HepG2 (cell line): Measurements from ENCODE around the gene KDM4B. TPM values are rescaled to one million over a fixed set of nuclear protein-coding genes. Genes with fewer than 3 reads are reported as not detected.

Experiments
- ATAC-seq: fragments of 200-7000 bp; cut with Tn5 transposase; 3 replicates; pipeline ENCODE4 v1.9.1; 2020; ENCODE audit warnings: mild to moderate bottlenecking, moderate library complexity
- BruUV-seq: library from RNA; stranded (reverse); fragments of 400-500 nt; replicated peaks from 2 replicates; lab custom pipeline; 2021; lab: Mats Ljungman, UMichigan
- CTCF ChIA-PET: fragments of 300-600 bp; formaldehyde crosslinking; extraction: SDS; loops from one replicate; lab custom pipeline; 2021; ENCODE audit warnings: low total read pairs, inconsistent platforms, low intra/inter-chr PET ratio; lab: Yijun Ruan, JAX
- POLR2A ChIA-PET: fragments of 350-600 bp; sonication (Branson Sonifier 250); formaldehyde crosslinking; loops from one replicate; lab custom pipeline; 2020; ENCODE audit warnings: antibody characterized with exemption, inconsistent platforms; lab: Yijun Ruan, JAX
- DNase-seq: peaks from one replicate; pipeline ENCODE4 v3.0.0-alpha.2; 2015; ENCODE audit warnings: low spot score
- FAIRE-seq: peaks from 3 replicates; lab custom pipeline; 2011; peaks lifted over from hg19 to GRCh38; lab: Jason Lieb, UNC
- H2AFZ ChIP-seq: one replicate; pipeline ENCODE4 v1.6.1; 2011; ENCODE audit warnings: low read length, inconsistent platforms
- H3K27ac ChIP-seq: fragments of 300-600 bp; 3 replicates; pipeline ENCODE4 v1.8.0; 2011; ENCODE audit warnings: mixed run types, mild to moderate bottlenecking, mixed read lengths, low read length, inconsistent platforms; ENCODE audit not compliant: insufficient read depth; ENCODE audit errors: extremely low read length
- H3K27me3 ChIP-seq, 2 experiments: fragments of 200-600 bp in 1 of 2; 2 replicates in 1 of 2; 3 replicates in 1 of 2; pipeline versions ENCODE4 v1.6.0 to v1.8.0; 2011; ENCODE audit warnings: low read length in 2 of 2, mild to moderate bottlenecking in 2 of 2, moderate library complexity in 2 of 2, inconsistent platforms in 1 of 2; ENCODE audit not compliant: insufficient read depth in 2 of 2, control insufficient read depth in 1 of 2
- H3K36me3 ChIP-seq, 2 experiments: fragments of 200-600 bp in 1 of 2; replicated peaks in 1 of 2; 2 replicates in 1 of 2; 3 replicates in 1 of 2; pipeline versions ENCODE4 v1.5.1 to v1.8.0; 2011; ENCODE audit warnings: low read length in 2 of 2, inconsistent platforms in 1 of 2; ENCODE audit not compliant: insufficient read depth in 2 of 2, control insufficient read depth in 1 of 2
- H3K4me1 ChIP-seq: 2 replicates; pipeline ENCODE4 v1.5.1; 2012; ENCODE audit warnings: low read length, inconsistent platforms; ENCODE audit not compliant: insufficient read depth
- H3K4me2 ChIP-seq: 2 replicates; pipeline ENCODE4 v1.6.0; 2011; ENCODE audit warnings: low read depth, low read length, inconsistent platforms
- H3K4me3 ChIP-seq, 3 experiments: fragments of 200-600 bp in 1 of 3; sonication (generic), shearing (Covaris generic) in 1 of 3; replicated peaks in 1 of 3; 2 replicates each; pipeline ENCODE4 v1.5.1; 2011 to 2016; ENCODE audit warnings: low read length in 3 of 3, inconsistent platforms in 2 of 3, low read depth in 2 of 3, mild to moderate bottlenecking in 2 of 3, control low read depth in 1 of 3, mixed read lengths in 1 of 3; ENCODE audit not compliant: insufficient read depth in 1 of 3
- H3K79me2 ChIP-seq: one replicate; pipeline ENCODE4 v1.6.1; 2011; ENCODE audit warnings: low read length, inconsistent platforms; ENCODE audit not compliant: insufficient read depth
- H3K9ac ChIP-seq: 2 replicates; pipeline ENCODE4 v1.6.0; 2011; ENCODE audit warnings: mild to moderate bottlenecking, low read depth, low read length, inconsistent platforms; ENCODE audit not compliant: insufficient read depth
- H3K9me3 ChIP-seq: 2 replicates; pipeline ENCODE4 v1.5.1; 2012; ENCODE audit warnings: mild to moderate bottlenecking, low read length
- H4K20me1 ChIP-seq: 2 replicates; pipeline ENCODE4 v1.6.0; 2011; ENCODE audit warnings: inconsistent platforms, mild to moderate bottlenecking, low read length, moderate library complexity; ENCODE audit not compliant: insufficient read depth
- GMEB1 ChIP-seq: sonication (generic); formaldehyde crosslinking; IDR thresholded peaks from 2 replicates; pipeline ENCODE4 v1.5.1; 2020; ENCODE audit warnings: missing genetic modification reagents, mild to moderate bottlenecking, borderline replicate concordance
- PLSCR1 ChIP-seq: sonication (generic); formaldehyde crosslinking; IDR thresholded peaks from 2 replicates; pipeline ENCODE4 v1.5.0; 2020; ENCODE audit warnings: missing genetic modification reagents, mild to moderate bottlenecking, borderline replicate concordance
- RELA ChIP-seq: sonication (generic); formaldehyde crosslinking; IDR thresholded peaks from 2 replicates; pipeline ENCODE4 v1.4.0; 2020; ENCODE audit warnings: missing genetic modification reagents
- ZNF572 ChIP-seq: sonication (generic); formaldehyde crosslinking; IDR thresholded peaks from 2 replicates; pipeline ENCODE4 v1.5.1; 2020; ENCODE audit warnings: mild to moderate bottlenecking, missing genetic modification reagents
- WGBS: methylation state at CpG from one replicate; pipeline ENCODE4 v1.1.6; 2017; ENCODE audit warnings: low lambda C conversion rate; 5-methylcytosine and 5-hydroxymethylcytosine counted together
- in situ Hi-C: cut with HindIII; loops from 2 replicates; pipeline ENCODE4 v1.10.0; 2017; ENCODE audit warnings: low pct_unique_long_range_greater_than_20kb; ENCODE audit not compliant: extremely low pct_ligation_motif_present
- intact Hi-C: fragments of 100-400 bp; cut with micrococcal nuclease; formaldehyde crosslinking; loops from one replicate; pipeline ENCODE4 v1.10.0; 2022; ENCODE audit not compliant: unreplicated experiment
- polyA plus RNA-seq, 8 experiments: library from polyadenylated mRNA; depleted of rRNA in 3 of 8; stranded (reverse) in 7 of 8; unstranded in 1 of 8; fragments of >200 nt; fragmentation: Illumina TruSeq in 4 of 8; extraction: Trizol in 4 of 8; gene quantifications; 2 replicates each; pipeline versions ENCODE4 v1.2.1 to v1.2.3, GENCODE V29; 2011 to 2016; ENCODE audit warnings: low read depth in 4 of 8, missing spikeins in 1 of 8, mixed read lengths in 1 of 8; ENCODE audit not compliant: insufficient read depth in 1 of 8
- total RNA-seq, 5 experiments: library from RNA; depleted of rRNA; stranded (reverse); fragments of >200 nt; fragmentation: Illumina TruSeq; extraction: Trizol; gene quantifications; 2 replicates each; pipeline ENCODE4 v1.2.3, GENCODE V29; 2016; ENCODE audit warnings: low read depth in 1 of 5

Gene KDM4B
- total and polyA plus RNA-seq, 2 of the 13 experiments (the other 11 are each of a cell fraction or from before 2014, with no cell fraction given): 4.9 to 14.6 TPM

- no peaks in the 10 kb centered on the region for H3K36me3 ChIP-seq
- H2AFZ ChIP-seq: no peak overlapping the region
- in situ Hi-C loops (no loop called here), intact Hi-C loops (no loop called here)
- H3K4me3 ChIP-seq: no peak overlapping the region
- no peaks in the 10 kb centered on the region for H3K79me2 ChIP-seq
- H3K4me1 ChIP-seq: no peaks in the 10 kb centered on the region
- ATAC-seq (no peak), DNase-seq (no peak), FAIRE-seq (no peak)
- no peak overlapping the region for H3K27ac ChIP-seq
- BruUV-seq: no TSS peak
- peaks cover 1 to 8% of the 10 kb centered on the region in 2 experiments; a peak in 3 of 5 replicates for H3K27me3 ChIP-seq
- no peak overlapping the region for H3K9ac ChIP-seq
- CTCF ChIA-PET: no interaction called here
- WGBS: 52% methylated on average over 3 of the region's 3 CpGs
- H4K20me1 ChIP-seq: no peaks in the 10 kb centered on the region
- POLR2A ChIA-PET: no interaction called here
- no peaks in the 10 kb centered on the region for H3K9me3 ChIP-seq
- TF ChIP-seq RELA (CRISPR knock-in tag) (no peak), ZNF572 (no peak), PLSCR1 (CRISPR knock-in tag) (no peak)
- H3K4me2 ChIP-seq: no peak overlapping the region
Observed at GRCh38 chr19:5178841-5179240, 209.9 kb downstream of the KDM4B start.

- no peak overlapping the region for H3K4me3 ChIP-seq
- TF ChIP-seq GMEB1 (CRISPR knock-in tag): no peak
- TF ChIP-seq, all 625 proteins: peak for 0
- Histone ChIP-seq H3K9ac (no peak overlapping the region), H3K27me3 (peaks cover 1 to 8% of the 10 kb centered on the region in 2 experiments; a peak in 3 of 5 replicates), H3K36me3 (no peaks in the 10 kb centered on the region), H3K4me2 (no peak overlapping the region), H4K20me1 (no peaks in the 10 kb centered on the region), H3K79me2 (no peaks in the 10 kb centered on the region), H3K27ac (no peak overlapping the region), H3K4me1 (no peaks in the 10 kb centered on the region), H2AFZ (no peak overlapping the region), H3K9me3 (no peaks in the 10 kb centered on the region)
- DNase-seq (no peak), ATAC-seq (no peak), FAIRE-seq (no peak)
- ChIA-PET CTCF (no interaction called here), POLR2A (no interaction called here)
- no TSS peak for BruUV-seq
- in situ Hi-C loops: no loop called here
- intact Hi-C loops: no loop called here
- 68% methylated on average over 13 of the region's 16 CpGs for WGBS
Observed at GRCh38 chr19:5179256-5179655, 210.3 kb downstream of the KDM4B start.
